ENCODE results near the gene VIM. TPM values are rescaled to one million over a fixed set of nuclear protein-coding genes. Genes with fewer than 3 reads are reported as not detected.

VIM gene
- polyA plus RNA-seq, 1 donor (not counting 4 experiments of a cell fraction or from before 2014, with no cell fraction given): 495 TPM

GRCh38 chr10:17181110-17181509 is 46.9 kb upstream of the VIM start:
- DNase-seq (ENCODE audit: low read depth, low spot score) (no peak), FAIRE-seq (no peak)
- no peaks in the 10 kb centered on the region for H3K4me1 ChIP-seq (ENCODE audit: control insufficient read depth, extremely low read depth, insufficient read depth, low read length)
- no peak overlapping the region for H3K27ac ChIP-seq (ENCODE audit: control insufficient read depth, insufficient read depth, low read length)
- H3K36me3 ChIP-seq (ENCODE audit: control insufficient read depth in 2 of 2, extremely low read depth in 1 of 2, insufficient read depth in 2 of 2, low read length in 2 of 2): no peaks in the 10 kb centered on the region
- H2AFZ ChIP-seq (ENCODE audit: control insufficient read depth, low read length): no peak overlapping the region
- H3K9me1 ChIP-seq (ENCODE audit: control insufficient read depth, extremely low read depth, insufficient read depth, low read length): no peaks in the 10 kb centered on the region
- H4K20me1 ChIP-seq (ENCODE audit: control insufficient read depth, extremely low read depth, insufficient read depth, low read length): no peaks in the 10 kb centered on the region
- no peaks in the 10 kb centered on the region for H3K9me3 ChIP-seq (ENCODE audit: control insufficient read depth, low read depth, low read length)
- no peak for TF ChIP-seq EZH2 (IDR thresholded peaks at IDR 0.05; ENCODE audit: low read length)
- TF ChIP-seq CTCF (optimal IDR thresholded peaks at IDR 0.05 in 1 of 3, IDR thresholded peaks at IDR 0.05 in 1 of 3, conservative IDR thresholded peaks at IDR 0.05 in 1 of 3; ENCODE audit: extremely low read depth in 1 of 3, insufficient read depth in 2 of 3, low read length in 3 of 3): no peak
- no peak overlapping the region for H3K4me3 ChIP-seq (ENCODE audit: control insufficient read depth in 2 of 3, extremely low read depth in 1 of 3, insufficient read depth in 2 of 3, low read depth in 1 of 3, low read length in 3 of 3)
- H3K27me3 ChIP-seq (ENCODE audit: control insufficient read depth, extremely low read depth, insufficient read depth, low read length): no peaks in the 10 kb centered on the region
- H3K9ac ChIP-seq (ENCODE audit: control insufficient read depth, extremely low read depth, insufficient read depth, low read length): no peak overlapping the region
- no peaks in the 10 kb centered on the region for H3K79me2 ChIP-seq (ENCODE audit: control insufficient read depth, insufficient read depth, low read length)
- dilution Hi-C loops (cut with MboI; ENCODE audit: extremely low pct_ligation_motif_present, low sequenced_read_pairs): no loop called here
- no peak overlapping the region for H3K4me2 ChIP-seq (ENCODE audit: control insufficient read depth, extremely low read depth, insufficient read depth, low read depth, low read length)

- Histone ChIP-seq H2AFZ (ENCODE audit: control insufficient read depth, low read length) (no peak overlapping the region), H3K9ac (ENCODE audit: control insufficient read depth, extremely low read depth, insufficient read depth, low read length) (no peak overlapping the region), H3K36me3 (ENCODE audit: control insufficient read depth in 2 of 2, extremely low read depth in 1 of 2, insufficient read depth in 2 of 2, low read length in 2 of 2) (no peaks in the 10 kb centered on the region), H3K9me3 (ENCODE audit: control insufficient read depth, low read depth, low read length) (no peaks in the 10 kb centered on the region), H3K27ac (ENCODE audit: control insufficient read depth, insufficient read depth, low read length) (no peak overlapping the region), H4K20me1 (ENCODE audit: control insufficient read depth, extremely low read depth, insufficient read depth, low read length) (no peaks in the 10 kb centered on the region), H3K4me1 (ENCODE audit: control insufficient read depth, extremely low read depth, insufficient read depth, low read length) (no peaks in the 10 kb centered on the region), H3K9me1 (ENCODE audit: control insufficient read depth, extremely low read depth, insufficient read depth, low read length) (no peaks in the 10 kb centered on the region), H3K4me3 (ENCODE audit: control insufficient read depth in 2 of 3, extremely low read depth in 1 of 3, insufficient read depth in 2 of 3, low read depth in 1 of 3, low read length in 3 of 3) (no peak overlapping the region), H3K27me3 (ENCODE audit: control insufficient read depth, extremely low read depth, insufficient read depth, low read length) (no peaks in the 10 kb centered on the region), H3K79me2 (ENCODE audit: control insufficient read depth, insufficient read depth, low read length) (no peaks in the 10 kb centered on the region), H3K4me2 (ENCODE audit: control insufficient read depth, extremely low read depth, insufficient read depth, low read depth, low read length) (no peak overlapping the region)
- dilution Hi-C loops (cut with MboI; ENCODE audit: extremely low pct_ligation_motif_present, low sequenced_read_pairs): no loop called here
- no peak for FAIRE-seq
- no peak for TF ChIP-seq CTCF (optimal IDR thresholded peaks at IDR 0.05 in 1 of 3, IDR thresholded peaks at IDR 0.05 in 1 of 3, conservative IDR thresholded peaks at IDR 0.05 in 1 of 3; ENCODE audit: extremely low read depth in 1 of 3, insufficient read depth in 2 of 3, low read length in 3 of 3)
- no peak for TF ChIP-seq EZH2 (IDR thresholded peaks at IDR 0.05; ENCODE audit: low read length)
- no peak for DNase-seq (ENCODE audit: low read depth, low spot score)
Measured at GRCh38 chr10:17181751-17182150, 46.3 kb upstream of the VIM start.

Measured in keratinocyte (primary cell).